NCI-H774 (cell line): ENCODE data around the gene GPR101.
"Not testable (repeated sequence)": the region's sequence is repeated elsewhere in the genome, so short reads cannot be mapped to it uniquely, and the experiment has no call there.

Experiments used
- DNase-seq: peaks from one replicate; lab custom pipeline; 2025; lab: John Stamatoyannopoulos, UW

GPR101 gene

GRCh38 chrX:137028699-137029098 is 5.1 kb downstream of the GPR101 start:
- no peak for DNase-seq

DNA sequence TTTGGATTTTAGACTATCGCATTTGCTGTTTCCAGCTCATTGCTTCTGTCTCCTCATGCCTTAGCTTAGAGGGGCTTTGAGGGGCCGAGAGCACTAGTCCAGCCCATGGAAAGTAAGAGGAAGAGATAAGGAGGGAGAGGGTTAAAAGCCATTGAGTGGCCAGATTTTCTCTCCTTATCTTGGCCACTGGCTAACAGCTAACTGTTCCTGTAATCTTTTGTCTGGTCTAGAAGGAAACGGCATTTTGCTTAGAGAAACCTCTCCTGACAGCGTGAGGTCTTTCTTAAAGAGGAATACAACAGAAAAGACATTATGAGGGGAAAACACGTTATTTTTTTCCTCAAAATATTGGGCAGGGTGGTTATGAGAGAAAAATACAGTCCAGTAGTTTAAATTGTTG is 7.9 kb downstream of the GPR101 start:
- DNase-seq = no peak

- DNase-seq = not testable (repeated sequence)
Observed at GRCh38 chrX:137000236-137000635, 33.6 kb downstream of the GPR101 start.

GRCh38 chrX:136999024-136999423 is 34.8 kb downstream of the GPR101 start:
- no peak for DNase-seq
